CD4-positive, CD25-positive, alpha-beta regulatory T cell (primary cell): ENCODE measurements around the gene TNFSF8. TPM values are rescaled to one million over a fixed set of nuclear protein-coding genes. Genes with fewer than 3 reads are reported as not detected.

Source experiments
- ATAC-seq, 2 donors: fragments of 150-1000 bp; cut with Tn5 transposase; one replicate each; pipeline ENCODE4 v1.10.0; 2021; ENCODE audit warnings: low read depth in 2 of 2, moderate number of reproducible peaks in 2 of 2, moderate library complexity in 1 of 2
- DNase-seq, 3 donors: peaks; one replicate each; pipeline versions ENCODE4 v3.0.0 to v3.0.0-alpha.2; 2012 to 2022; ENCODE audit warnings: mixed read lengths in 1 of 3
- H3K27ac ChIP-seq: one replicate; pipeline ENCODE4 v1.7.0; 2013; ENCODE audit warnings: mild to moderate bottlenecking, low read length; ENCODE audit not compliant: insufficient read depth, poor library complexity, severe bottlenecking
- H3K27me3 ChIP-seq: one replicate; pipeline ENCODE4 v1.7.0; 2013; ENCODE audit warnings: low read length; ENCODE audit not compliant: control insufficient read depth, insufficient read depth
- H3K36me3 ChIP-seq: one replicate; pipeline ENCODE4 v1.7.0; 2013; ENCODE audit warnings: mild to moderate bottlenecking, low read length, moderate library complexity; ENCODE audit not compliant: control insufficient read depth, insufficient read depth
- H3K4me1 ChIP-seq: 2 replicates; pipeline ENCODE4 v1.7.0; 2013; ENCODE audit warnings: mild to moderate bottlenecking, low read length; ENCODE audit not compliant: insufficient read depth, control insufficient read depth, poor library complexity, severe bottlenecking
- H3K4me3 ChIP-seq: one replicate; pipeline ENCODE4 v1.7.0; 2013; ENCODE audit warnings: low read depth, mild to moderate bottlenecking, low read length, moderate library complexity
- H3K9me3 ChIP-seq, 2 experiments: 1 replicate in 1 of 2; 2 replicates in 1 of 2; pipeline ENCODE4 v1.7.0; 2013; ENCODE audit warnings: low read length in 2 of 2, mild to moderate bottlenecking in 1 of 2, moderate library complexity in 1 of 2; ENCODE audit not compliant: control insufficient read depth in 2 of 2
- H3K27ac Mint-ChIP-seq, 3 donors: one replicate each; pipeline ENCODE4 v1.8.0; 2020 to 2022; ENCODE audit warnings: mild to moderate bottlenecking in 3 of 3, mixed read lengths in 3 of 3, moderate library complexity in 2 of 3
- H3K27me3 Mint-ChIP-seq: one replicate; pipeline ENCODE4 v1.8.0; 2022; ENCODE audit warnings: mild to moderate bottlenecking, mixed read lengths
- H3K36me3 Mint-ChIP-seq: one replicate; pipeline ENCODE4 v1.8.0; 2020; ENCODE audit warnings: mixed read lengths
- H3K4me1 Mint-ChIP-seq, 4 donors: one replicate each; pipeline ENCODE4 v1.8.0; 2020 to 2022; ENCODE audit warnings: mixed read lengths in 4 of 4, mild to moderate bottlenecking in 1 of 4
- H3K4me3 Mint-ChIP-seq, 4 donors: one replicate each; pipeline ENCODE4 v1.8.0; 2020 to 2022; ENCODE audit warnings: mild to moderate bottlenecking in 4 of 4, mixed read lengths in 4 of 4, moderate library complexity in 3 of 4
- H3K9me3 Mint-ChIP-seq, 7 donors: one replicate each; pipeline ENCODE4 v1.8.0; 2020 to 2022; ENCODE audit warnings: mixed read lengths in 7 of 7, mild to moderate bottlenecking in 3 of 7, moderate library complexity in 2 of 7
- polyA plus RNA-seq, 4 donors: library from polyadenylated mRNA; unstranded; fragments of 300-500 nt; fragmentation: Illumina TruSeq; gene quantifications; one replicate each; pipeline ENCODE4 v1.2.3, GENCODE V29; 2021
- total RNA-seq: library from RNA; stranded (reverse); gene quantifications from one replicate; pipeline ENCODE4 v1.2.3, GENCODE V29; 2022

The TNFSF8 gene
- total and polyA plus RNA-seq, 5 donors from 2014 or later, result 31.4 to 78.1 (median 47.3) TPM

GRCh38 chr9:114902786-114903524, 27.4 kb downstream of the TNFSF8 start:
- Mint-ChIP-seq H3K4me1 (peaks cover 23 to 48% (median 31%) of the 10 kb centered on the region in 4 donors), H3K27ac (peak overlapping the region; percentile 79 to 97 (median 87)), H3K9me3 (no peaks in the 10 kb centered on the region), H3K4me3 (peak overlapping the region in 2 of 4 donors; percentile 68 to 76), H3K36me3 (peaks cover 47% of the 10 kb centered on the region), H3K27me3 (no peaks in the 10 kb centered on the region)
- peak overlapping the region; percentile 62 for H3K4me3 ChIP-seq
- peak; percentile 61 to 69 for ATAC-seq
- peak overlapping the region; percentile 55 for H3K27ac ChIP-seq
- peak; percentile 33 to 84 (median 63) for DNase-seq
- H3K36me3 ChIP-seq, result peaks cover 28% of the 10 kb centered on the region
- H3K27me3 ChIP-seq, result no peaks in the 10 kb centered on the region
- H3K9me3 ChIP-seq, result no peaks in the 10 kb centered on the region
- peaks cover 71% of the 10 kb centered on the region for H3K4me1 ChIP-seq

- no peak for DNase-seq
- Histone ChIP-seq H3K27ac (no peak overlapping the region), H3K27me3 (no peaks in the 10 kb centered on the region), H3K36me3 (peaks cover 28% of the 10 kb centered on the region), H3K4me3 (no peak overlapping the region), H3K4me1 (peaks cover 72% of the 10 kb centered on the region), H3K9me3 (no peaks in the 10 kb centered on the region)
- no peaks in the 10 kb centered on the region for H3K9me3 Mint-ChIP-seq
- H3K4me1 Mint-ChIP-seq, result peaks cover 14 to 39% (median 21%) of the 10 kb centered on the region in 4 donors
- peaks cover 43% of the 10 kb centered on the region for H3K36me3 Mint-ChIP-seq
- peak overlapping the region in 2 of 4 donors; percentile 26 to 47 for H3K4me3 Mint-ChIP-seq
- H3K27ac Mint-ChIP-seq, result peak overlapping the region; percentile 76 to 89 (median 85)
- no peak for ATAC-seq
- no peaks in the 10 kb centered on the region for H3K27me3 Mint-ChIP-seq
Observed at GRCh38 chr9:114900942-114901802, 29.2 kb downstream of the TNFSF8 start.

DNA sequence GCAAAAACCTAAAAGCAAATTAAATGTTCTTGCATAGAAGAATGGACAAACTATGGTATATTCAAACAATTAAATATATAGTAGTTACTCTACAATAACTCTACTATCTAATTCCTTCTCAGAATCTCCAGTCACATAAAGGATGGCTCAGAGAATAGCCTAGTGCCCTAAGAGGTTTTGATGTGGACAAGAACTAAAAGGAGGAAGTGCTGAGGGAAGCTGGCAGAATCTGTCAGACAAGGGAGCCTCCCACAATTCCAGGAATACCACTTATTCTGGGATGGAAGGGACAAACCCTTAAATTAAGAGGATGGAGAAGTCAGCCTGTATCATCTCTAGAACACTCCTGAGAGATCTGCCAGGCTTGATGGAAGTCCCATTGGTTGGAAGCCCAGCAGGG, 30.4 kb downstream of the TNFSF8 start:
- Histone ChIP-seq H3K27ac (peak overlapping the region; percentile 64), H3K4me3 (peak overlapping the region; percentile 71), H3K4me1 (peaks cover 78% of the 10 kb centered on the region), H3K36me3 (peaks cover 22% of the 10 kb centered on the region), H3K27me3 (no peaks in the 10 kb centered on the region), H3K9me3 (no peaks in the 10 kb centered on the region)
- Mint-ChIP-seq H3K27ac (peak overlapping the region in 1 of 3 donors; percentile 89), H3K4me1 (peaks cover 18 to 50% (median 28%) of the 10 kb centered on the region in 4 donors), H3K27me3 (no peaks in the 10 kb centered on the region), H3K36me3 (peaks cover 46% of the 10 kb centered on the region), H3K4me3 (peak overlapping the region in 1 of 4 donors; percentile 26), H3K9me3 (no peaks in the 10 kb centered on the region)
- no peak for ATAC-seq
- DNase-seq, result no peak

DNA sequence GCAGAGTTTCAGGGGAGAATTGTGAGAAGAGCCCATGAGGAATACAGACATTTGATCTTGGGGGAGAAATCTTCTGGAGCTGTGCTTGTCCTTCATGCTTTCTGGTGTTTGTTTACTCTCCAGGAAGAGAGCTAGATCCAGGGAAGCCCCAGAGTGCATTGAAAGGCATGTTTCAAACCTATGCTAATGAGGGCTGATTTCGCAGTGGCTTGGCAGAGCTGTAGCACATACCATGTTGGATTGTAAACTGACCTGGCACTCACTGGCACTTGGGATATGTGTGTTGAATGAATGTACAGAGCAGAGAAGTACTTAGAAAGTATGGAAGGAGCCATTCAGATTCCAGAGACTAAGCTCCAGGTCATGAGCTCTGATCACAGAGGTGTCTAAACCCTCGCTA, 30.9 kb downstream of the TNFSF8 start:
- Mint-ChIP-seq H3K9me3 (no peaks in the 10 kb centered on the region), H3K4me3 (no peak overlapping the region), H3K27ac (no peak overlapping the region), H3K27me3 (no peaks in the 10 kb centered on the region), H3K36me3 (peaks cover 43% of the 10 kb centered on the region), H3K4me1 (peaks cover 20 to 54% (median 32%) of the 10 kb centered on the region in 4 donors)
- Histone ChIP-seq H3K27me3 (no peaks in the 10 kb centered on the region), H3K27ac (peak overlapping the region; percentile 64), H3K9me3 (no peaks in the 10 kb centered on the region), H3K36me3 (peaks cover 20% of the 10 kb centered on the region), H3K4me3 (peak overlapping the region; percentile 71), H3K4me1 (peaks cover 83% of the 10 kb centered on the region)
- no peak for ATAC-seq
- no peak for DNase-seq

DNA sequence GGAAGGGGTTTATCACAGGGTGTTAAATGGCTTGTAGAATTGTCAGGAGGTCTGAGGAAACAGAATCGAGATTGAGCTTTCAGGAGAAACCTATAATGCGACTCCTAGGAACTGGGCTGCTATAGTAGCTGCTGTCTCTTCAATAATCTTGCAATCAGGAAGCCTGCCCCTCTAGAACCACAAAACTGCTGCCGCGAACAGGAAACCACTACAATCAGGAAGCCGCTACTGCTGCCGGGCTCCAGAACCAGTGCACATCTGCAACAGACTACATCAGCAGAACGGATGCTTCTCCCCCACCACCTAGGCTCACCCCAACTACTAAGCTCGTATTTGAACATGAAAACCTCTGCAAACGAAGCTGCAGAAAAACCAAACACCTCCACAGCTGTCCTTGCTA, 31.6 kb downstream of the TNFSF8 start:
- no peaks in the 10 kb centered on the region for H3K27me3 Mint-ChIP-seq
- peak overlapping the region; percentile 71 for H3K4me3 ChIP-seq

DNA sequence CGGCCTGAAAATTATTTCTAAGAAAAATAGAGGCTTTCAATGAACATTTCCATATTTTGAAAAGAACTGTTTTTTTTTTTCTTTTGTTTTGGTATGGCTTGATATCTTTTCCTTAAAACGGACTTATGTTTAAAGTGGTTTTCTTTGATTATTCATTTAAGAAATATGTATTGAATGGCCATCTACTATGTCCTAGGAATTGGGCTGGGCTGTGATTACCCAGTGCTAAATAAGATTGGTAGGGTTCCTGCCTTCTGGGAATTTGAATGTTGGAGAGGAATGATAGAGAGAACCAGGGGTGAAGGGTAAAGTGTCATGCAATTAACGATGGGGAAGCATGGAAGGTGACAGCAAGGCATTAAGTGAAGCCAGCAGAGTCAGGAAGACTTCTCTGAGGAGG, 33.2 kb downstream of the TNFSF8 start:
- peaks cover under 1% of the 10 kb centered on the region for H3K36me3 ChIP-seq
- H3K9me3 ChIP-seq, result no peaks in the 10 kb centered on the region
- DNase-seq (no peak), ATAC-seq (no peak)
- peaks cover 16 to 43% (median 33%) of the 10 kb centered on the region in 4 donors for H3K4me1 Mint-ChIP-seq
- H3K4me3 ChIP-seq, result peak overlapping the region; percentile 4
- peaks cover 76% of the 10 kb centered on the region for H3K4me1 ChIP-seq
- H3K36me3 Mint-ChIP-seq, result peaks cover 25% of the 10 kb centered on the region
- H3K4me3 Mint-ChIP-seq, result no peak overlapping the region
- H3K27me3 Mint-ChIP-seq, result no peaks in the 10 kb centered on the region
- no peak overlapping the region for H3K27ac ChIP-seq
- peaks cover 0 to 4% (median 0%) of the 10 kb centered on the region in 7 donors for H3K9me3 Mint-ChIP-seq
- no peaks in the 10 kb centered on the region for H3K27me3 ChIP-seq
- H3K27ac Mint-ChIP-seq, result no peak overlapping the region

More for the DNA sequence above, 31.6 kb downstream of the TNFSF8 start:
- ATAC-seq (peak; percentile 92 to 93), DNase-seq (peak; percentile 66 to 96 (median 86))
- H3K4me3 Mint-ChIP-seq, result no peak overlapping the region
- Histone ChIP-seq H3K4me1 (peaks cover 91% of the 10 kb centered on the region), H3K27ac (peak overlapping the region; percentile 64), H3K9me3 (no peaks in the 10 kb centered on the region), H3K36me3 (peaks cover 15% of the 10 kb centered on the region), H3K27me3 (no peaks in the 10 kb centered on the region)
- H3K9me3 Mint-ChIP-seq, result no peaks in the 10 kb centered on the region
- H3K36me3 Mint-ChIP-seq, result peaks cover 36% of the 10 kb centered on the region
- H3K27ac Mint-ChIP-seq, result no peak overlapping the region
- H3K4me1 Mint-ChIP-seq, result peaks cover 16 to 55% (median 35%) of the 10 kb centered on the region in 4 donors

DNA sequence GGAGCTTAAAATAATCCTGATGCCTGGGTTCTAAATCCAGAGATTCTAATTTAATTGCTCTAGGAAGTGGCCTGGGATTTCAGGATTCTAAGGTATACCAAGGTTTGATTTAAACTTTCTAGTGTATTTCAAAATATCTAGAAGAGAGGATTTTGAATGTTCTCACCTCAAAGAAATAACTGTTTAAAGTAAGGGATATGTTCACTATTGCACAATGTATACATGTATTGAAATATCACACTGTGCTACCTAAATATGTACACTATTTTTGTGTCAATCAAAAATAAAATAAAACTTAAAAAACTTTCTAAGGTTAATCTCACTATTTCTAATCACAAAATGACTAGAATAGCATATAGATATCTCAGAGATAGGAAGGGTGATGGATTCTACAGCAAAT, 34.0 kb downstream of the TNFSF8 start:
- H3K27ac ChIP-seq, result no peak overlapping the region
- H3K9me3 Mint-ChIP-seq, result peaks cover 0 to 4% (median 0%) of the 10 kb centered on the region in 7 donors
- no peaks in the 10 kb centered on the region for H3K9me3 ChIP-seq
- H3K36me3 ChIP-seq, result no peaks in the 10 kb centered on the region
- no peak overlapping the region for H3K4me3 ChIP-seq
- no peak overlapping the region for H3K4me3 Mint-ChIP-seq
- H3K27ac Mint-ChIP-seq, result no peak overlapping the region
- ATAC-seq, result no peak
- peaks cover 19 to 40% (median 34%) of the 10 kb centered on the region in 4 donors for H3K4me1 Mint-ChIP-seq
- DNase-seq, result no peak
- H3K36me3 Mint-ChIP-seq, result peaks cover 22% of the 10 kb centered on the region
- H3K4me1 ChIP-seq, result peaks cover 68% of the 10 kb centered on the region
- no peaks in the 10 kb centered on the region for H3K27me3 Mint-ChIP-seq
- H3K27me3 ChIP-seq, result no peaks in the 10 kb centered on the region
